Bronchus fibroblast of lung (primary cell): ENCODE results near the gene MMP14. TPM values are rescaled to one million over a fixed set of nuclear protein-coding genes. Genes with fewer than 3 reads are reported as not detected.

ENCODE experiments used
- total RNA-seq: library from RNA; depleted of rRNA; stranded (reverse); fragments of >200 nt; gene quantifications from 2 replicates; pipeline ENCODE4 v1.2.3, GENCODE V29; 2015

The MMP14 gene
- total RNA-seq = 226 and 239 TPM in 2 replicates

DNA sequence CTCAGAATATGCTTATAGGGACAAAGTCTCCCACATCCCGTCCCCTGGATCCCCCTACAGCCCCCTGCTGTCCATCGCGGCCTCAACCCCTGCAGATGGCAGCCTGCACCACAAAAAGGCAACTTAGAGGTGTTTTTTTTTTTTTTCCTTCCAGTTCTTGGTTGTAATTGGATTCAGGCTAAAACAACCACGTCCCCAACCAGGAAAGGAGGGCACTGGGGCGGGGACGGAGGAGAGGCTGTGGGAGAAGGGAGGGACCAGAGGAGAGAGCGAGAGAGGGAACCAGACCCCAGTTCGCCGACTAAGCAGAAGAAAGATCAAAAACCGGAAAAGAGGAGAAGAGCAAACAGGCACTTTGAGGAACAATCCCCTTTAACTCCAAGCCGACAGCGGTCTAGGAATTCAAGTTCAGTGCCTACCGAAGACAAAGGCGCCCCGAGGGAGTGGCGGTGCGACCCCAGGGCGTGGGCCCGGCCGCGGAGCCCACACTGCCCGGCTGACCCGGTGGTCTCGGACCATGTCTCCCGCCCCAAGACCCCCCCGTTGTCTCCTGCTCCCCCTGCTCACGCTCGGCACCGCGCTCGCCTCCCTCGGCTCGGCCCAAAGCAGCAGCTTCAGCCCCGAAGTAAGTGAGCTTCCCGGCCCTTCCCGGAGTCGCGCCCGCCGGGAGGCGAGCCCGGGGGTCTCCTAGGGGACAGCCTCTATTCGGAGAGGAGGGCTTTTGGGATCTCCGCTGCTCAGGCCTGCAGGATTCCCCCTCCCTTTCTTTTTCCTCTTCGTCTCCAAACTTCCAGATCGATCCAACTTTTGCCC, at the start of gene MMP14:
Gene MMP14, plus strand, starts transcription at position 285 of the 813 bp plus-strand sequence. Its CDS starts 233 bp downstream, at position 518.

DNA sequence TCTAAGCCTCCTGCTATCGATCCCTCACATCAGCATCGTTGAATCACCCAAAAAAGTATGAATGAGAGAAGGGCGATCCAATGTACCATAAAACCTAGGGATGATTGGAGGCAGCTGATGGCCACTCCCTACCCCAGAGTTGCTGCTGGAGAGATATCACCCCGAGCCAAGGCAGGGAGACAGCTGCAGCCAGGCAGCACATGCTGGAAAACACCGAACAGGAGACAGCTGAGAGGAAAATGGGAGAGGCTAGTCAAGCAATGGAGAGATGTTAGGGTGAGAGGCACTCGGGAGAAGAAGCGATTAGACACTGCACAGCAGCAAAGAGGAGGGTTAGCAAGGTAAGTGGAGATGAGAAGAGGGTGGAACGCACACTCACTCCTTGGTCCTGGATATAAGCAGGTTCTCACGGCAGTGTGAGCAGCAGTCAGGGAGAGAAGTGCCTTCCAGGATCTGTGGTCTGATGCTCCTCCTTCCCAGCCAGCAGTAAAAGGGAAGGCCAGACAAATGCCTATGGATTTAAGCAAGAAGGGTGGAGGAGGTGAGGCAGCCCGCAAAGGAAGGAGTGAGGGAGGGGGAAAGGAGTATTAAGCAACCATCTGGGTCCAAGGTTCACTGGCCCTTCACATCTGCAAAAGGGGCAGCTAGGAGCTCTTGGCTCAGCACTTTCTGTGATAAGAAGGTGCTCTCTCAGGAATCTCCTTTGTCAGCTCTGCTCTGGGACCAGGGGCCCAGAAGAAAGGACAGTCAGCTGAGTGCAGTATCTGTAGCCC, 21.3 kb upstream of the MMP14 start, which contains the start of gene SLC7A7:
Gene SLC7A7, minus strand, starts transcription at position 495 of the 773 bp plus-strand sequence. CDS start 2,037 bp downstream, outside the sequence.

DNA sequence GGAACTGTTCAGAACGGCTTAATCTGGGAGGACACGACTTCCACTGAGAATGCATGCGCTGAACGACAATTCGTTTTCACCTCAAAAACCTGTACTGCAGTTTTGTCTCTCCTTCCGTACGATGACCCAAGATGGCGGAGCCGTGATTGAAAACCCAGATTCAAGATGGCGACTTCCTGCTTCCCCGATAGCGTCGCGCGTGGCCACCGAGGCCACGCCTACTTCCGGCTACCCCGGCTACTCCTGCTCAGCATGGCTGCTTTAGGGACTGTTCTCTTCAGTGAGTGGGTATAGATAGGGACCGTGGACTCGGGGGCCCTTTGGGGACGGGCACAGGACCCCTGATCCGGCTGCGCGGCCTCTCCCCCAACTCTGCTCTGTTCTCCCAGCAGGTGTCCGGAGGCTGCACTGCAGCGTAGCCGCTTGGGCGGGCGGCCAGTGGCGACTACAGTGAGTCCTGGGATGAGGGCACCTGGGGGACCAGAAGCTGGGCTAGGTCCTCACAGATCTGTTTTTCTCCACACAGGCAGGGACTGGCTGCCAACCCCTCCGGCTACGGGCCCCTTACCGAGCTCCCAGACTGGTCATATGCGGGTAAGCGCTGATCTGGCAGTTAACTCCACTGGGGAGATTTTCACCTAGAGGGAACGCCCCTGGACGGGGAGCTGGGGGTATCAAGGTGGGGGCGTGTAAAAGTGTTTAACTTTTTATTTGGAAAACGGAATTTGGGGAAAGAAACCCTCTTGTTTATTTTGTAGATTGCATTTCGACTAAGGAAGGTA, 6.5 kb upstream of the MMP14 start, which contains the start of gene MRPL52:
Gene MRPL52, plus strand, starts transcription at position 227 of the 782 bp plus-strand sequence. Its CDS starts 26 bp downstream, at position 253.

DNA sequence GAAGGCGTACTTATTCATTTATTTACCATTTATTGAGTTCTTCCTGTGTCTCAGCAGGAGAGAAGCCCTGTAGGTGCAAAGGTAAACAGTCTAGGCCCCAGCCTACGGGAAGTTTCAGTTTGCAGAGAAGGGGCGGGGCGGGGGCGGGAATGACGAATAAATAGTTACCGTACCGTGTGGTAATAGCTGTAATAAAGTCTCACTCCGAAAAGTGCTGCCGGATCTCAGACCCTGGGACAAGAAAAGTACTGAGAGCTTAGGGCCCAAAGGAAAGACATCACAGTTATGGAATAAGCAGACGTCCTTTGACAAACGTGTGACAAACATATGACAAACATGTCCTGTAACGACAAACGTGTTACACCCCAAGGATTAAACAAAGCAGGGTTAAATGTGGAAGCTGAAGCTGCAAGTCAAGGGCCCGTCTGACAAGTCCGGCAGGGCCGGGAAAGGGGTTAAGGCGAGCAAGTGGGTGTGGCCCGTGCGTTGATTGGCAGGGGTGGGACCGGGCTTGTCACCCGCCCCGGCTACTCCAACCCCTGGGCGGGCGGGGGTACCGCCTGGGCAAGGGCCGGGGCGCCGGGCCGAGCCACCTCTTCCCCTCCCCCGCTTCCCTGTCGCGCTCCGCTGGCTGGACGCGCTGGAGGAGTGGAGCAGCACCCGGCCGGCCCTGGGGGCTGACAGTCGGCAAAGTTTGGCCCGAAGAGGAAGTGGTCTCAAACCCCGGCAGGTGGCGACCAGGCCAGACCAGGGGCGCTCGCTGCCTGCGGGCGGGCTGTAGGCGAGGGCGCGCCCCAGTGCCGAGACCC, 35.0 kb downstream of the MMP14 start, which contains the start of gene LRP10:
Gene LRP10, plus strand, starts transcription at position 517 of the 809 bp plus-strand sequence. CDS start 564 bp downstream, outside the sequence.

DNA sequence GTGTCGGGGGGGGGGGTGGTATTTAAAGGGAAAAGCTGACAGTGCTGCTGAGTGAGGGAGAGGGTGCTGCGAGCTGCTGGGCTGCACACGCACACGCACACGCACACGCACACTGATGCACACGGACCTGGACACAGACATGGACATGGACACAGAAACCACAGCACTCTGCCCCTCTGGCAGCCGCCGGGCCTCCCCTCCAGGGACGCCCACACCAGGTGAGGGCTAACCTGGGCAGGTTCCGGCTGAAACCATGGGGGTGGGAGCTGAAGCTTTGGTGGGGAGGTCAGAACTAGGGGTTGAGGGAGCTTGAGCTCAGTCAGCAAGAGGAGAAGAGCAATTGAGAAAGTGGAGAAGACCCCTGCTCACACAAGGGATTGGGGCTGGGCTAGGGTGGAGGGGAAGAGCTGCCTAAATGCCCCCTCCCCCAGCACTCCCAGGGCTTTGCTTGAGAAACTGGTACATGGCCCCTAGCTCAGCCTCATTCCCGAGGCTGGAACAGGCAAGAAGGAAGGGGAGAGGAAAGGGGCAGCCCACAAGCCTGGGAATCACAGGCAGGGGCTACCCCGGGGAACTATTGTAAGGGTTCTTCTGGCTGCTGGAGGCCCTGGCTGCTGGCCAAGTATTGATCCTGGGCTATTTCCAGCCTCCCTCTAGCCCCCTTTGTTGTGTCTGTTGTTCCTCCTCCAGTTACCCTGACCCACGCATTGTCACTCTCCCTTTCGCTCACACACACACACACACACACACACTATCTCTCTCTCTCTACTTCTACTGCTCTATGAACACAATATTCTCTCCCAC, 47.0 kb downstream of the MMP14 start, which contains the start of gene REM2:
Gene REM2, plus strand, starts transcription at position 50 of the 804 bp plus-strand sequence. Its CDS starts 66 bp downstream, at position 116.

Other genes with a start within 250 kb of the MMP14 start
- 412 and 446 TPM in 2 replicates for gene DAD1, start 247.4 kb upstream of the MMP14 start, total RNA-seq
- gene ABHD4, start 238.3 kb upstream of the MMP14 start, total RNA-seq = 12.4 and 12.8 TPM in 2 replicates
- not detected in 2 replicates for gene OR6J1, start 192.2 kb upstream of the MMP14 start, total RNA-seq
- gene OXA1L, start 69.9 kb upstream of the MMP14 start, total RNA-seq = 104 and 132 TPM in 2 replicates
- 1.3 and 1.5 TPM in 2 replicates for gene SLC7A7, start 21.1 kb upstream of the MMP14 start, total RNA-seq
- 146 and 245 TPM in 2 replicates for gene MRPL52, start 6.7 kb upstream of the MMP14 start, total RNA-seq
- 52.8 and 53.1 TPM in 2 replicates for gene LRP10, start 35.2 kb downstream of the MMP14 start, total RNA-seq
- 0.30 TPM in 1 of 2 replicates, not detected in the other for gene REM2, start 46.6 kb downstream of the MMP14 start, total RNA-seq
- gene RBM23, start 82.6 kb downstream of the MMP14 start, total RNA-seq = 61.4 and 61.8 TPM in 2 replicates
- 71.7 and 75.3 TPM in 2 replicates for gene PRMT5, start 92.8 kb downstream of the MMP14 start, total RNA-seq
- gene HAUS4, start 120.5 kb downstream of the MMP14 start, total RNA-seq = 71.3 and 78.2 TPM in 2 replicates
- 47.9 and 49.3 TPM in 2 replicates for gene AJUBA, start 146.0 kb downstream of the MMP14 start, total RNA-seq
- 18.0 and 22.9 TPM in 2 replicates for gene C14orf93, start 173.6 kb downstream of the MMP14 start, total RNA-seq
- gene PSMB5, start 198.3 kb downstream of the MMP14 start, total RNA-seq = 311 and 342 TPM in 2 replicates
- gene PSMB11, start 205.6 kb downstream of the MMP14 start, total RNA-seq = not detected in 2 replicates
- 8.6 and 9.8 TPM in 2 replicates for gene CDH24, start 220.9 kb downstream of the MMP14 start, total RNA-seq